Kidney (tissue), 14 donors: ENCODE measurements around the gene GPATCH2. TPM values are rescaled to one million over a fixed set of nuclear protein-coding genes. Genes with fewer than 3 reads are reported as not detected.

Experiments used
- DNase-seq, 5 donors: peaks; one replicate each; pipeline ENCODE4 v3.0.0-alpha.2; 2013 to 2020
- FAIRE-seq: peaks from 2 replicates; lab custom pipeline; 2012; peaks lifted over from hg19 to GRCh38; lab: Jason Lieb, UNC
- H3K27ac ChIP-seq, 2 donors: one replicate each; pipeline ENCODE4 v1.7.0; 2013; ENCODE audit warnings: low read depth in 2 of 2, low read length in 2 of 2, inconsistent platforms in 1 of 2
- H3K27me3 ChIP-seq: one replicate; pipeline ENCODE4 v1.7.1; 2013; ENCODE audit warnings: low read length, inconsistent platforms; ENCODE audit not compliant: control insufficient read depth, insufficient read depth
- H3K36me3 ChIP-seq, 3 donors: one replicate each; pipeline versions ENCODE4 v1.7.0 to v1.7.1; 2013; ENCODE audit warnings: low read length in 3 of 3, control low read depth in 1 of 3, inconsistent platforms in 1 of 3; ENCODE audit not compliant: insufficient read depth in 3 of 3, control insufficient read depth in 2 of 3
- H3K4me1 ChIP-seq, 3 donors: one replicate each; pipeline versions ENCODE4 v1.7.0 to v1.7.1; 2013; ENCODE audit warnings: low read length in 3 of 3, inconsistent platforms in 1 of 3, low read depth in 1 of 3; ENCODE audit not compliant: control insufficient read depth in 2 of 3, insufficient read depth in 2 of 3
- H3K4me3 ChIP-seq, 3 donors: one replicate each; pipeline versions ENCODE4 v1.7.0 to v1.8.1; 2013; ENCODE audit warnings: low read length in 3 of 3, control low read depth in 1 of 3, inconsistent platforms in 1 of 3
- H3K9ac ChIP-seq, 3 donors: one replicate each; pipeline versions ENCODE4 v1.7.0 to v1.7.1; 2013; ENCODE audit warnings: low read length in 3 of 3, control low read depth in 1 of 3, inconsistent platforms in 1 of 3
- H3K9me3 ChIP-seq, 3 donors: one replicate each; pipeline versions ENCODE4 v1.7.0 to v1.7.1; 2013; ENCODE audit warnings: low read length in 3 of 3, control low read depth in 1 of 3, inconsistent platforms in 1 of 3; ENCODE audit not compliant: control insufficient read depth in 2 of 3, insufficient read depth in 1 of 3
- intact Hi-C: fragments of 100-400 bp; cut with DNase I; formaldehyde crosslinking; loops from one replicate; pipeline ENCODE4 v1.11.1; 2022
- polyA plus RNA-seq: library from polyadenylated mRNA; stranded (reverse); fragments of 350-450 nt; fragmentation: Illumina TruSeq; extraction: RNeasy Lipid Tissue Mini Kit (QIAGEN cat#74804); gene quantifications from one replicate; pipeline ENCODE4 v1.2.3, GENCODE V29; 2014; ENCODE audit warnings: low read depth, low replicate concordance; ENCODE audit not compliant: insufficient read depth
- total RNA-seq: library from RNA; stranded (reverse); fragmentation: NEBNext Ultra II Directional; extraction: Animal tissue kit (Norgen Biotek cat#: 25700); gene quantifications from one replicate; pipeline ENCODE4 v1.2.1, GENCODE V29; 2021
- TF ChIP-seq, protein P1 (sequence below): IDR thresholded peaks from 3 replicates; pipeline ENCODE4 v1.5.1; 2012; ENCODE audit warnings: mild to moderate bottlenecking, moderate library complexity, borderline replicate concordance; ENCODE audit not compliant: insufficient read depth; ENCODE audit errors: extremely low read depth
- donor health status: control.
- donor health status: control.
- donor health status: control.
- donor health status: control.
- donor health status: control.
- donor health status: DM: yes; HTN: yes; CAD: no.
- donor health status: Normal renal cell carcinoma (clear cell type).

The GPATCH2 gene
- total and polyA plus RNA-seq, 2 donors from 2014 or later = 3.9 to 18.7 TPM

- Histone ChIP-seq H3K4me3 (no peak overlapping the region), H3K4me1 (no peaks in the 10 kb centered on the region), H3K9ac (no peak overlapping the region), H3K9me3 (no peaks in the 10 kb centered on the region), H3K27ac (no peak overlapping the region), H3K27me3 (no peaks in the 10 kb centered on the region), H3K36me3 (no peaks in the 10 kb centered on the region)
- intact Hi-C loops = no loop called here
- TF ChIP-seq, protein P1, sequence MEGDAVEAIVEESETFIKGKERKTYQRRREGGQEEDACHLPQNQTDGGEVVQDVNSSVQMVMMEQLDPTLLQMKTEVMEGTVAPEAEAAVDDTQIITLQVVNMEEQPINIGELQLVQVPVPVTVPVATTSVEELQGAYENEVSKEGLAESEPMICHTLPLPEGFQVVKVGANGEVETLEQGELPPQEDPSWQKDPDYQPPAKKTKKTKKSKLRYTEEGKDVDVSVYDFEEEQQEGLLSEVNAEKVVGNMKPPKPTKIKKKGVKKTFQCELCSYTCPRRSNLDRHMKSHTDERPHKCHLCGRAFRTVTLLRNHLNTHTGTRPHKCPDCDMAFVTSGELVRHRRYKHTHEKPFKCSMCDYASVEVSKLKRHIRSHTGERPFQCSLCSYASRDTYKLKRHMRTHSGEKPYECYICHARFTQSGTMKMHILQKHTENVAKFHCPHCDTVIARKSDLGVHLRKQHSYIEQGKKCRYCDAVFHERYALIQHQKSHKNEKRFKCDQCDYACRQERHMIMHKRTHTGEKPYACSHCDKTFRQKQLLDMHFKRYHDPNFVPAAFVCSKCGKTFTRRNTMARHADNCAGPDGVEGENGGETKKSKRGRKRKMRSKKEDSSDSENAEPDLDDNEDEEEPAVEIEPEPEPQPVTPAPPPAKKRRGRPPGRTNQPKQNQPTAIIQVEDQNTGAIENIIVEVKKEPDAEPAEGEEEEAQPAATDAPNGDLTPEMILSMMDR = no peak
- no peak for FAIRE-seq
- no peak for DNase-seq
Measured at GRCh38 chr1:217552339-217552951, 78.4 kb downstream of the GPATCH2 start.

DNA sequence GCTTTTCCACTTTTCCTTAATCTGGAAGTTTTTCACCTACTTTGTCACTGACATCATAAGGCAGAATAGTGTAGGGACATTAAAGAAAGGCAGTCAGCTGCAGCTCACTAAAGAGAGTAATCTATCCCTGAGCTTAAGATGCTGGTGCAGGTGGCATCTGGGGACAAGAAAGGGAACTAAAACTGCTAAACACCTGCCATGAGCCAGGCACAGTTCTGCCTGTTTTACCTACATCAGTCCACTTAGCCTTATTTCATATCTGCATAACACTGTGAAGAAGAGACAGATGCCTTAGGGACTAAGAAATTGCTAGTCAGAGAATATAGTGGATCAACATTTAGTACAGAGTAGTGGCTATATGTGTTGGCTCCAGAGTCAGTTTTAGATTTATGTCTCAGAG, 88.1 kb downstream of the GPATCH2 start:
- Histone ChIP-seq H3K9ac (no peak overlapping the region), H3K9me3 (peaks cover 0 to 6% (median 0%) of the 10 kb centered on the region in 3 donors), H3K27ac (no peak overlapping the region), H3K4me3 (no peak overlapping the region), H3K4me1 (no peaks in the 10 kb centered on the region), H3K36me3 (no peaks in the 10 kb centered on the region), H3K27me3 (no peaks in the 10 kb centered on the region)
- intact Hi-C loops = no loop called here
- FAIRE-seq (no peak), DNase-seq (no peak)
- TF ChIP-seq, protein P1 = no peak

- Histone ChIP-seq H3K9me3 (peaks cover 0 to 6% (median 0%) of the 10 kb centered on the region in 3 donors), H3K36me3 (no peaks in the 10 kb centered on the region), H3K4me3 (no peak overlapping the region), H3K27me3 (no peaks in the 10 kb centered on the region), H3K9ac (no peak overlapping the region), H3K4me1 (no peaks in the 10 kb centered on the region), H3K27ac (no peak overlapping the region)
- TF ChIP-seq, protein P1 = no peak
- intact Hi-C loops = no loop called here
- no peak for DNase-seq
- FAIRE-seq = no peak
Measured at GRCh38 chr1:217542136-217542777, 88.6 kb downstream of the GPATCH2 start.
